Gastrocnemius medialis (tissue), 4 donors: ENCODE data around the gene GABBR2. TPM values are rescaled to one million over a fixed set of nuclear protein-coding genes. Genes with fewer than 3 reads are reported as not detected.

ENCODE experiments used
- ATAC-seq, 2 donors: fragments of 150-250 bp; one replicate each; pipeline ENCODE4 v1.9.1; 2016
- DNase-seq, 2 donors: peaks; one replicate each; pipeline ENCODE4 v3.0.0-alpha.2; 2019
- H3K27ac ChIP-seq, 4 donors: fragments of 200-600 bp; sonication (generic); 1 replicate in 1 of 4; 2 replicates in 3 of 4; pipeline ENCODE4 v1.5.1; 2016 to 2018; ENCODE audit warnings: mild to moderate bottlenecking in 2 of 4, moderate library complexity in 1 of 4
- H3K27me3 ChIP-seq, 3 donors: fragments of 200-600 bp; sonication (generic) in 2 of 3; 1 replicate in 1 of 3; 2 replicates in 2 of 3; pipeline versions ENCODE4 v1.5.1 to v1.6.0; 2016 to 2019; ENCODE audit warnings: mild to moderate bottlenecking in 1 of 3, moderate library complexity in 1 of 3
- H3K36me3 ChIP-seq, 2 donors: fragments of 200-600 bp; sonication (generic) in 1 of 2; one replicate each; pipeline ENCODE4 v1.5.1; 2017 to 2018
- H3K4me1 ChIP-seq, 2 donors: fragments of 200-600 bp; sonication (generic) in 1 of 2; one replicate each; pipeline ENCODE4 v1.5.1; 2016 to 2017; ENCODE audit warnings: mild to moderate bottlenecking in 2 of 2
- H3K4me3 ChIP-seq, 4 donors: fragments of 200-600 bp; sonication (generic) in 3 of 4; 1 replicate in 1 of 4; 2 replicates in 3 of 4; pipeline ENCODE4 v1.5.1; 2016 to 2019; ENCODE audit warnings: mild to moderate bottlenecking in 2 of 4
- H3K9me3 ChIP-seq, 3 donors: fragments of 200-600 bp; sonication (generic) in 2 of 3; 1 replicate in 1 of 3; 2 replicates in 2 of 3; pipeline ENCODE4 v1.5.1; 2016 to 2019
- POLR2A ChIP-seq, 2 donors: fragments of 450-650 bp; IDR thresholded peaks; one replicate each; pipeline ENCODE4 v1.6.1; 2017; ENCODE audit warnings: antibody characterized with exemption in 2 of 2, mild to moderate bottlenecking in 2 of 2, moderate library complexity in 2 of 2
- in situ Hi-C, 4 donors: fragments of 200-750 bp; cut with MboI; loops; one replicate each; pipeline versions ENCODE4 v1.15.0 to v1.8.0; 2017; ENCODE audit warnings: low sequenced_read_pairs in 4 of 4
- intact Hi-C: fragments of 100-400 bp; cut with DNase I; formaldehyde crosslinking; loops from one replicate; pipeline ENCODE4 v1.15.1; 2023; ENCODE audit warnings: low total_unique reads
- total RNA-seq, 4 donors: library from RNA; depleted of rRNA; stranded (reverse); fragments of >200 nt; gene quantifications; one replicate each; pipeline versions ENCODE4 v1.1.0 to v1.2.3, GENCODE V29; 2016
- TF ChIP-seq, protein P1 (sequence below), 5 experiments: fragments of 450-650 bp in 3 of 5; fragments of 200-600 bp in 2 of 5; sonication (generic) in 2 of 5; IDR thresholded peaks in 4 of 5; conservative IDR thresholded peaks in 1 of 5; 1 replicate in 4 of 5; 2 replicates in 1 of 5; pipeline ENCODE4 v1.5.1; 2016 to 2019; ENCODE audit warnings: antibody characterized with exemption in 5 of 5, mild to moderate bottlenecking in 3 of 5, moderate library complexity in 3 of 5

Gene GABBR2
- total RNA-seq, 4 donors from 2014 or later: 0.46 to 0.80 TPM; not detected in 2

DNA sequence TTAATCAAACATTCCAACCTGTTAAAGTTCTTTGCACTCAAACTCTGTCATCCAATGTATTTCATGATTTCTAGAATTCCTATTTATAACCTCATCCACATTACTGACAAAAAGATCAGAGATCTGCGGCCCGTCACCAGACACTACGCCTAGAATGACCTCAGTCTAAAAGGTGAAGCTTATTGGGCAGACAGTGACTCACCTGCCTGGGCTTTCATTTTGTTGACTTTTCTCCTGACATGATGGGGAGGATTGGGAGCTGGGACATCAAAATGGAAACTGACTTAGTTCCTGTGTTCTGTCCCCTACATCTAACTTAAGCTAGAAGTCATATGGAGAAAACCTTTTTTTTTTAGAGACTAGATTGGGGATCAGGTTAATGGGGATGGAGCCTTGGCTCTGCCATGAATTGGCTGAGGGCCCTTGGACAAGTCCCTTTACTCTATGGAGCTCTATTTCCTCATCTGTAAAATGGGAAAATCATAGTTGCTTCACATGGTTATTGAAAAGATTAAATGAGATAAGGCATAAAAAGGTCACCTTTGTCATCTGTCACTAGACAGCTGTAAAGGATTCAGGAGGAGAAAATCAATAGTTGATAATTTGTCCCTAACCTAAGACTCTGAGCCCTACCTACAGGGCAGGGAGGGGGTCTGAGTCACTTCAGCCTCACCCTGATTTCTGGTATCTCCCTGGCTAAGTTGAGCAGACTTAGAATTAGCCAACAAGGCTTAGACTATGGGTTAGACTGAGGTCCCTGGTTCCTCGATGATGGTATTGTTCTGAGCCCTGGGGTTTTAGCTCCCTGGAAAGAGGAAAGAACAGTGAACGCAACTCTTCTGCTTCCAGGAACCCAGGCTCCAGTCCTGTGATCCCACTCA lies 228.5 kb downstream of the GABBR2 start:
- no peaks in the 10 kb centered on the region for H3K9me3 ChIP-seq
- no peak overlapping the region for H3K4me3 ChIP-seq
- H3K27me3 ChIP-seq: no peaks in the 10 kb centered on the region
- ATAC-seq (no peak), DNase-seq (no peak)
- no peaks in the 10 kb centered on the region for H3K36me3 ChIP-seq
- intact Hi-C loops (no loop called here), in situ Hi-C loops (no loop called here)
- no peak overlapping the region for H3K27ac ChIP-seq
- H3K4me1 ChIP-seq: no peaks in the 10 kb centered on the region
- TF ChIP-seq, protein P1, sequence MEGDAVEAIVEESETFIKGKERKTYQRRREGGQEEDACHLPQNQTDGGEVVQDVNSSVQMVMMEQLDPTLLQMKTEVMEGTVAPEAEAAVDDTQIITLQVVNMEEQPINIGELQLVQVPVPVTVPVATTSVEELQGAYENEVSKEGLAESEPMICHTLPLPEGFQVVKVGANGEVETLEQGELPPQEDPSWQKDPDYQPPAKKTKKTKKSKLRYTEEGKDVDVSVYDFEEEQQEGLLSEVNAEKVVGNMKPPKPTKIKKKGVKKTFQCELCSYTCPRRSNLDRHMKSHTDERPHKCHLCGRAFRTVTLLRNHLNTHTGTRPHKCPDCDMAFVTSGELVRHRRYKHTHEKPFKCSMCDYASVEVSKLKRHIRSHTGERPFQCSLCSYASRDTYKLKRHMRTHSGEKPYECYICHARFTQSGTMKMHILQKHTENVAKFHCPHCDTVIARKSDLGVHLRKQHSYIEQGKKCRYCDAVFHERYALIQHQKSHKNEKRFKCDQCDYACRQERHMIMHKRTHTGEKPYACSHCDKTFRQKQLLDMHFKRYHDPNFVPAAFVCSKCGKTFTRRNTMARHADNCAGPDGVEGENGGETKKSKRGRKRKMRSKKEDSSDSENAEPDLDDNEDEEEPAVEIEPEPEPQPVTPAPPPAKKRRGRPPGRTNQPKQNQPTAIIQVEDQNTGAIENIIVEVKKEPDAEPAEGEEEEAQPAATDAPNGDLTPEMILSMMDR (IDR thresholded peaks at IDR 0.05 in 4 of 5, conservative IDR thresholded peaks at IDR 0.05 in 1 of 5): no peak
- TF ChIP-seq POLR2A (IDR thresholded peaks at IDR 0.05): no peak

DNA sequence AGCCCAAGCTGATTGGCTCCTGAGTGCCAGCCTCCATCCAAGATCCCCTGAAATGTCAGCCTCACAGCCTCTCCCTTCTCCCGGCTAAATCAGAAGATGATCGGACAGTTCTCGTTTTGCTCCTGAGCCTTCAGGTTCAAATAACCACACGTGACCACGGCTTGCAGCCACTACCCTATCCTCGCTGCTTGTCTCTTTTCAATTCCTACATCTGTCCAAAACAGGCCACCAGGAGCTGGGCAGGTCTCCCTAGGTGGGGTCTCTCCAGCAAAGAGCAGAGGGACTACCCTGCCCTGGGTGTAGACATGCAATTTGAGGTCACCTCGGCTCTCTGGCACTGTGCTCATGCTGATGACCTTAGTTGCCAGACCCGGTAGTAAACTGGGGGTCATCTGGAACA lies 229.3 kb downstream of the GABBR2 start:
- in situ Hi-C loops (no loop called here), intact Hi-C loops (no loop called here)
- Histone ChIP-seq H3K27ac (no peak overlapping the region), H3K4me3 (no peak overlapping the region), H3K36me3 (no peaks in the 10 kb centered on the region), H3K9me3 (no peaks in the 10 kb centered on the region), H3K27me3 (no peaks in the 10 kb centered on the region), H3K4me1 (no peaks in the 10 kb centered on the region)
- no peak for ATAC-seq
- no peak for DNase-seq
- no peak for TF ChIP-seq POLR2A (IDR thresholded peaks at IDR 0.05)
- TF ChIP-seq, protein P1 (IDR thresholded peaks at IDR 0.05 in 4 of 5, conservative IDR thresholded peaks at IDR 0.05 in 1 of 5): no peak

DNA sequence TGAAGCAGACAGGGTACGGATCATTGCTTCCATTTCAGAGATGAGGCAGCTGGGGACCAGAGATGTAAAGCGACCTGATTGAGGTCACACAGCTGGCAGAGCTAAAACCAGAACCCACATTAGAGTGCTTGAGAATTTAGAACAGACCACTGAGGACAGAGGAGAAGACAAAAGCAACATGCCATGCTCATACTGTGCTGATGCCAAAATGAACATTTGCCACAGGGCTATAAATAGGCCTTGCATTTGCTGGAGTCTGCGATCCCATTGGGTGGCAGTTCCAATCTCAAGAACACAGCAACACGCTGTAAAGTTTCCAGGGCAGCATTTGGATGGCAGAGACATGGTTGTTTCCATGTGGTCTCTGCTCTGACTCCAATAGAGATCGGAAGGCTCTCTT lies 230.9 kb downstream of the GABBR2 start:
- TF ChIP-seq, protein P1 (IDR thresholded peaks at IDR 0.05 in 4 of 5, conservative IDR thresholded peaks at IDR 0.05 in 1 of 5): no peak
- TF ChIP-seq POLR2A (IDR thresholded peaks at IDR 0.05): no peak
- no peaks in the 10 kb centered on the region for H3K4me1 ChIP-seq
- H3K27me3 ChIP-seq: no peaks in the 10 kb centered on the region
- H3K4me3 ChIP-seq: no peak overlapping the region
- no peaks in the 10 kb centered on the region for H3K36me3 ChIP-seq
- ATAC-seq (no peak), DNase-seq (no peak)
- H3K9me3 ChIP-seq: no peaks in the 10 kb centered on the region
- no peak overlapping the region for H3K27ac ChIP-seq
- intact Hi-C loops (no loop called here), in situ Hi-C loops (no loop called here)

DNA sequence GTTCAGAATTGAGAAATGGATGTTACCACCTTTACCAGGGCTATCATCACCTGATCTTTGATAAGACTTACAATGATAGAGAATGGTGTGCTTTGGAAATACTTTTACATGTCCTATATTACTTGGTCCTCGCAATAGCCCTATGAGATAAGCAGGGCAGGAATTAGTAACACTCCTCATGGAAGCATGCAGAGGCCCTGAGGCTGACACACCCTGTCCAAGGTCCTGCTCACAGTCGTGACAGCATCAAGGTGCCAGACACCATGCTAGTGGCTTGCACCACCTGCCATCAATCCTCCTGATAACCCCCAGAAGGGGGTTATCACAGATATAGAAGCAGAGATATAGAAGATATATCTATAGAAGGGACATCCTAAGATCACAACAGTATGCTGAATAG lies 236.5 kb downstream of the GABBR2 start:
- no peak for ATAC-seq
- no peak for DNase-seq
- H3K4me3 ChIP-seq: no peak overlapping the region
- no peak overlapping the region for H3K27ac ChIP-seq
- no peaks in the 10 kb centered on the region for H3K36me3 ChIP-seq
- H3K4me1 ChIP-seq: no peaks in the 10 kb centered on the region
- no peaks in the 10 kb centered on the region for H3K9me3 ChIP-seq
- no peaks in the 10 kb centered on the region for H3K27me3 ChIP-seq
- intact Hi-C loops: no loop called here
- no peak for TF ChIP-seq POLR2A (IDR thresholded peaks at IDR 0.05)
- TF ChIP-seq, protein P1 (IDR thresholded peaks at IDR 0.05 in 4 of 5, conservative IDR thresholded peaks at IDR 0.05 in 1 of 5): no peak
- in situ Hi-C loops: no loop called here
